Measurements from ENCODE around the gene RABEPK. TPM values are rescaled to one million over a fixed set of nuclear protein-coding genes. Genes with fewer than 3 reads are reported as not detected.

The RABEPK gene
- 10 to 100 TPM in 5 of 9 donors, 1 to 10 TPM in 4; 7.4 to 12.2 (median 10.6) TPM for total RNA-seq
- 10 to 100 TPM in 1 of 2 donors, 1 to 10 TPM in 1; 8.5 to 31.1 TPM for polyA plus RNA-seq
- long read RNA-seq, donor 1, transcript RABEPK-204 (9 exons, 1,466 nt) = major isoform, 7 of 14 reads
- long read RNA-seq, donor 1, partial matches to known transcripts = 1 of 14 reads
- long read RNA-seq, donor 1, other reads (novel, unspliced or antisense) = 3 of 14 reads
- long read RNA-seq, donor 2, transcript RABEPK-204 (9 exons, 1,466 nt) = major isoform, 18 of 35 reads
- long read RNA-seq, donor 2, transcript RABEPK-201 (8 exons, 1,313 nt) = minor isoform, 7 of 35 reads
- long read RNA-seq, donor 2, partial matches to known transcripts = 0 of 35 reads
- long read RNA-seq, donor 2, other reads (novel, unspliced or antisense) = 9 of 35 reads
- long read RNA-seq, donor 3, partial matches to known transcripts = 3 of 9 reads
- long read RNA-seq, donor 3, other reads (novel, unspliced or antisense) = 4 of 9 reads

- Histone ChIP-seq H3K9me3 (no peaks in the 10 kb centered on the region), H3K36me3 (peaks cover 0 to 29% (median 25%) of the 10 kb centered on the region in 9 donors), H3K4me3 (peak within 1 kb of the TSS; percentile 52 to 97 (median 77)), H3K4me1 (peaks cover 0 to 15% (median 3%) of the 10 kb centered on the region in 12 donors), H3K27me3 (no peaks in the 10 kb centered on the region), H3K27ac (peak within 1 kb of the TSS; percentile 7 to 96 (median 88))
- 1% methylated on average over 26 to 51 of the region's 51 CpGs for WGBS, 4 donors
- intact Hi-C loops (cut with DNase I) = loop anchor here in 5 of 10 donors (1.0 to 5.0 kb wide), 3 partner anchors 37 to 328 kb away; partner anchors contain the start of gene HSPA5 (in 1 of the 5)
- DNase-seq = peak; percentile 93 to 95 (median 95)
- TF ChIP-seq CTCF (IDR thresholded peaks at IDR 0.05) (no peak), POLR2A (IDR thresholded peaks at IDR 0.05) (peak; percentile 34 to 92)
- ATAC-seq = peak; percentile 99 to 100 (median 100)
Measured at GRCh38 chr9:125200216-125201047, at the start of gene RABEPK. TSS of gene RABEPK (plus strand) at chr9:125200542. CDS start at chr9:125203014, 2,472 bp downstream.

- H3K27ac ChIP-seq = no peak overlapping the region
- DNase-seq = no peak
- H3K4me1 ChIP-seq = peaks cover 0 to 13% (median 3%) of the 10 kb centered on the region in 12 donors
- no peaks in the 10 kb centered on the region for H3K27me3 ChIP-seq
- no peaks in the 10 kb centered on the region for H3K9me3 ChIP-seq
- 93 to 98% (median 93%) methylated on average over 2 of the region's 2 CpGs for WGBS, 4 donors
- TF ChIP-seq CTCF (IDR thresholded peaks at IDR 0.05) = no peak
- TF ChIP-seq POLR2A (IDR thresholded peaks at IDR 0.05) = no peak
- H3K36me3 ChIP-seq = peaks cover 0 to 88% (median 66%) of the 10 kb centered on the region in 9 donors
- ATAC-seq = no peak
- no peak overlapping the region for H3K4me3 ChIP-seq
- intact Hi-C loops (cut with DNase I) = no loop called here
Measured at GRCh38 chr9:125151730-125152129, 48.6 kb upstream of the RABEPK start.

- Histone ChIP-seq H3K4me1 (peaks cover 0 to 13% (median 2%) of the 10 kb centered on the region in 12 donors), H3K4me3 (no peak overlapping the region), H3K36me3 (peaks cover 0 to 88% (median 79%) of the 10 kb centered on the region in 9 donors), H3K9me3 (no peaks in the 10 kb centered on the region), H3K27ac (peak overlapping the region in 5 of 12 donors; percentile 17 to 58 (median 47)), H3K27me3 (no peaks in the 10 kb centered on the region)
- DNase-seq = no peak
- no peak for TF ChIP-seq CTCF (IDR thresholded peaks at IDR 0.05)
- no peak for TF ChIP-seq POLR2A (IDR thresholded peaks at IDR 0.05)
- intact Hi-C loops (cut with DNase I) = no loop called here
- WGBS, 4 donors = 66 to 74% (median 72%) methylated on average over 4 of the region's 4 CpGs
- ATAC-seq = peak in 2 of 4 donors; percentile 45 to 74
Measured at GRCh38 chr9:125153712-125154367, 46.5 kb upstream of the RABEPK start.

All from heart left ventricle (tissue), 16 donors.